GM12874 (cell line): ENCODE measurements around the gene MESD.

Experiments used
- TF ChIP-seq, protein P1 (sequence below): IDR thresholded peaks from 2 replicates; pipeline ENCODE4 v1.5.1; 2011; ENCODE audit warnings: low read depth, mild to moderate bottlenecking, control low read depth, low read length, moderate library complexity; ENCODE audit not compliant: insufficient read depth

Gene MESD

DNA sequence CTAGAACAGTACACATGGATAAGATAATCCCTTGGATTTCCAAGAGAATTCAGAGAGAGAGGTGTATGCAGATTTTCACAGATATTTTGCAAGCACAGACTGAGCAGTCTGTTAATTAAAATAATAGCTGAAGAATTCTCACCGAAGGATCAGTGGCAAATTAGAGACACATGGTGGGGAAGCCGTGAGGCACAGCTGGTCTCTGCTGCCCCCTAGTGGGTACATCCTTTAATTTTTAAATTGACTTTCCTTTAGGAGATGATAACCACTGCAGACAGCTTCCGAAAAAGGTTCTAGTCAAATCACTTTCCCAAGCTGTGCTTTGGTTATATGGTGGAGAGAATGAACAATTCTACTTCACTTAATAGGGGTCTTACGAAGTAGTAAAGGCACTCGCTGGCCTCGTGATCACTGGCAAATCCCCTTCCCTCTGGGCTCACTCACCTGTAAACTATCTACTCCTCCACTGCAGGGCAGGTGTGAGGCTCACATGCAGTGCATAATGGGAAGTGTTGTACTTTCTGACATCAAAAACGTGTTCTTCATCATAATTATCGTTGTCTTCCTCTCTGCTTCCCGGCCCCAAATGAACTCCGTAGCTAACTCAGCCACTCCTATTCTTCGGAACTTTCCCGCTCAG is 19.5 kb downstream of the MESD start:
- TF ChIP-seq, protein P1, sequence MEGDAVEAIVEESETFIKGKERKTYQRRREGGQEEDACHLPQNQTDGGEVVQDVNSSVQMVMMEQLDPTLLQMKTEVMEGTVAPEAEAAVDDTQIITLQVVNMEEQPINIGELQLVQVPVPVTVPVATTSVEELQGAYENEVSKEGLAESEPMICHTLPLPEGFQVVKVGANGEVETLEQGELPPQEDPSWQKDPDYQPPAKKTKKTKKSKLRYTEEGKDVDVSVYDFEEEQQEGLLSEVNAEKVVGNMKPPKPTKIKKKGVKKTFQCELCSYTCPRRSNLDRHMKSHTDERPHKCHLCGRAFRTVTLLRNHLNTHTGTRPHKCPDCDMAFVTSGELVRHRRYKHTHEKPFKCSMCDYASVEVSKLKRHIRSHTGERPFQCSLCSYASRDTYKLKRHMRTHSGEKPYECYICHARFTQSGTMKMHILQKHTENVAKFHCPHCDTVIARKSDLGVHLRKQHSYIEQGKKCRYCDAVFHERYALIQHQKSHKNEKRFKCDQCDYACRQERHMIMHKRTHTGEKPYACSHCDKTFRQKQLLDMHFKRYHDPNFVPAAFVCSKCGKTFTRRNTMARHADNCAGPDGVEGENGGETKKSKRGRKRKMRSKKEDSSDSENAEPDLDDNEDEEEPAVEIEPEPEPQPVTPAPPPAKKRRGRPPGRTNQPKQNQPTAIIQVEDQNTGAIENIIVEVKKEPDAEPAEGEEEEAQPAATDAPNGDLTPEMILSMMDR = peak; percentile 66

DNA sequence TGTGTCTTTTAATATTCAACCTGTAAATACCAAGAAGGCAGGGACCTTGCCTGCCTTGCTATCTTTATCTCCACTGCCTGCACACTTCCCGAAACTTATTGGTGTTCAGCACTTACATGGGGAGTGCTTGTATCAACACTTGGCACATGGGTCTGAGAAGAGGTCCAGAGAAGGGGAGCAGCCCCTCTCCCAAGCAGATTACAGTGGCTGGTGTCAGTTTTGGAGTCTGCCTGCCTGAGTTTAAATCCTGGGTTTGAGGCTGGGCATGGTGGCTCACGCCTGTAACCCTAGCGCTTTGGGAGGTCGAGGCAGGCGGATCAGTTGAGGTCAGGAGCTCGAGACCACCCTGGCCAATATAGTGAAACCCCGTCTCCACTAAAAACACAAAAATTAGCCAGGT is 20.3 kb downstream of the MESD start:
- TF ChIP-seq, protein P1 = no peak

DNA sequence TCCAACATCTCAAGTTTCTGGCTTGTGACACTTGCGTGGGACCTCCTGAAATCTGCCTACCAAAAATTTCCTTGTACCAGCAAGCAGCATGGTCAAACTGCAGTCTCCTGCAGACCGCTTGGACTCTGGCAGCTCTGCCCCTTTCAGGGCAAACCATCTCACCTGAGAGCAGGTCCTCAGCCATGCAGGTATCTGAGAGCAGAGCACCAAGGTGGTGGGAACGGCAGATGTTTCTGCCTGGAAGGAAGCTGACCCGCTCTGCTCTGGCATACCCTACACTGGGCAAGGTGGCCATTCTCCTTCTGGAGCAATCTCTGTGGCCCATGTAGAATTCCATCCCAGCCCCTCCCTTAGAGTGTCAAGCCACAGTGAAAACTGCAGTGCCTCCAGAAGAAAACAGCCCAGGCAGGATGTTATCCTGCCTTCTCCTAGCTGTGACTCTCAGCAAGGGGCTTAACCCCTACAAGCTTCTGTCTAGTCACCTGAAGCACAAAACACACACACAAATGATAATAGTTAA is 21.6 kb downstream of the MESD start:
- TF ChIP-seq, protein P1 = no peak

DNA sequence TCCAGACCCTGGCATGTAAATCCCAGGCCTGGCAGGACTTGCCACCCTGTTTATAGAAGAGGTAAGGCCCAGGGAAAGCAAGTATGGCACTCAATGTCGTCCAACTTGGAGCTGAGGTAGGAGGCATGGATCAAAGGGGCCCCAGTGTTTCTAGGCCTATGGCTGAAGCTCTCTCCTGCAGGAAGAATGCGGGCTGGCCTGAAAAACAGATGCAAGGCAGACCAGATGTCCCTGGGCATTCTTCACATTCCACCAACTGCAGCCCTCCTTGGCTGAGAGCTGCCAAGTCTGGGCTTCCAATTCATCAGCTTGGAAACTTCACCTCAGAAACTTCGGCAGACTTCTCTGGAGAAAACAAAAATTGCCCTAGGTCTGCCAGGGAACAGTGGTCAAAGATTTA is 22.2 kb downstream of the MESD start:
- TF ChIP-seq, protein P1 = no peak

DNA sequence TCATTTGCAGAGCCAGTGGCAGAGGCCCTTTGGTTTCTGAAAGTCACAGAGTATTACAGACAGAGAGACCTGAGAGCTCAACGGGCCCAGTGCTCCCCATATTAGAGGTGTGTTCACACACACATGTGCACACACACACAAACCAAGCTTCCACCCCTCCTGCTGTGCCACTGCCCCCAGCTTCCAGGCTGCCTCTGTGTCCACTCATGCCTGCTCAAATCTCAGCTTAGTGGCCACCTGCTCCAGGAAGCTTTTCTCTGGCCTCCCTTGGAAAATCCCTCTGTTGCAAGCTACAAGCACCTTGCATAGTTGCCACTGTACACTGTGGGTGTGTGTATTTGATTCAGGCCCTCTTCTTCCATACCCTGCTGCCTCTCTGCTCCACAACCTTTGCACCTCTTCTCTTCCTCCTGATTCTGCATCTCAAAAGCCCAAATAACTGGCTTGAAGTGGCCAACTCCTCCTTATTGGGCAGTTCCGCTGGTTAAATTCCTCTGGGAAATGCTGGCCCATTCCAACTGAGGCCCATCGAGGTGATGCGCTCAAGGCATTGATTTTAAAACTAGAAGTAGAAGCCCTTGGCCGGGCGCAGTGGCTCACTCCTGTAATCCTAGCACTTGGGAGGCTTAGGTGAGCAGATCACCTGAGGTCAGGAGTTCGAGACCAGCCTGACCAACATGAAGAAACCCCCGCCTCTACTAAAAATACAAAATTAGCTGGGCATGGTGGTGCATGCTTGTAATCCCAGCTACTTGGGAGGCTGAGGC is 23.0 kb downstream of the MESD start:
- TF ChIP-seq, protein P1 = no peak

DNA sequence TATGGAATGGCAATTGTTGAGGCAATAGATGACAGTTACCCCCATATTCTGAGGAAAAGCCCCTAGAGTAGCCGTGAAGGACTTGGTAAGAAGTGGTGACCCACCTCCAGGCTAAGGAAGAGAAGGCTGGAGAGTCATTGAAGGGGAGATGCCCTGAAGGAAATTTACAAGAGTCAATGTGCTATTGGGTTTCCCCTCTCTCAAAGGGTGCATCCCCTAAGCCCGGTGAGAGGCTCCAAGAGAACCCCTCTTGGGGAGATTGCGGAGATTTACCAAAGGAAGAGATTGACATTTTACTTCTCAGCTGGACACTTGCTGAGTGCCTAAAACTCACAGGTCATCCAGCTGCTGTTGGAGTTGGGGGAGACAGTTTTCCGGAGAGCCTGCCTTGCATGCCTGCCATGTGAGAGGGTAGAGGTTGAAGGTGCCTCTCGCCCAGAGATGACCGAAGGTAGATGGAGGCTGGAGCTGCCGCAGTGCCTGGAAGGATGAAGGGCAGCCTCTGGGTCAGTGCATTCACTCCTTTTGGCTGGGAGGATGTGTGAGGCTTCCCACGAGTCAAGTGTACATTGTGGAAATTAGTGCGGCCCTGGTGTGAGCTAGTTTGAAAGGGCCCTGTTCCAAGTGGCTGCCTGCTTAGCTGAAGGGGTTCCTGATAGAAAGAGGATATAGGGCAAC is 30.7 kb downstream of the MESD start:
- TF ChIP-seq, protein P1 = no peak

DNA sequence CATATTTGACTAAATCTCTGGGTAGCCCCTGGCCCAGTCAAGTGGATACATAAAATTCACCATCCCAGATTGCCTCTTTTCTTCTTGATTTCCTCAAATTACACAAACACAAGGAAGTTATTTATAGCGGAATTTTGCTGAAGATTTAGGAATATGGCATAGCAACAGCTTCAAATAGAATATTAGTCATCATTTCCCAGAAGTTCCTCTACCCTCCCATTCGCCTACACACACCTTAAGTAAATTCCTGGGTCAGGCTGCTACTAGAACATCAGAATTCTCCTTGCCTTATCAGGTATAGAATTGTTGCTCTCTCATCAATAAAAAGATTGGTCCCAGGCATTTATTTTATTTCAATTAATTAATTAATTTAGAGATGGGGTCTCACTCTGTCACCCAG is 31.6 kb downstream of the MESD start:
- TF ChIP-seq, protein P1 = no peak
